T-helper 2 cell treated with Interferon-gamma antibody and Interleukin-4, amounts not matched to agents 5 μg/mL and 100 μg/mL, for 36 hours (primary cell): ENCODE results near the gene HERC2.

ENCODE experiments used
- DNase-seq: peaks from one replicate; pipeline ENCODE4 v3.0.0; 2021; ENCODE audit warnings: low spot score
- H3K27ac Mint-ChIP-seq: one replicate; pipeline ENCODE4 v1.8.0; 2021; ENCODE audit warnings: mild to moderate bottlenecking, mixed read lengths
- H3K27me3 Mint-ChIP-seq: one replicate; pipeline ENCODE4 v1.8.0; 2021; ENCODE audit warnings: low read depth, mixed read lengths
- H3K36me3 Mint-ChIP-seq: one replicate; pipeline ENCODE4 v1.8.0; 2021; ENCODE audit warnings: low read depth, mixed read lengths
- H3K4me1 Mint-ChIP-seq: one replicate; pipeline ENCODE4 v1.8.0; 2021; ENCODE audit warnings: low read depth, mixed read lengths
- H3K4me3 Mint-ChIP-seq: one replicate; pipeline ENCODE4 v1.8.0; 2022; ENCODE audit warnings: mild to moderate bottlenecking, moderate library complexity, mixed read lengths
- H3K9me3 Mint-ChIP-seq: one replicate; pipeline ENCODE4 v1.8.0; 2021; ENCODE audit warnings: mixed read lengths

HERC2 gene

DNA sequence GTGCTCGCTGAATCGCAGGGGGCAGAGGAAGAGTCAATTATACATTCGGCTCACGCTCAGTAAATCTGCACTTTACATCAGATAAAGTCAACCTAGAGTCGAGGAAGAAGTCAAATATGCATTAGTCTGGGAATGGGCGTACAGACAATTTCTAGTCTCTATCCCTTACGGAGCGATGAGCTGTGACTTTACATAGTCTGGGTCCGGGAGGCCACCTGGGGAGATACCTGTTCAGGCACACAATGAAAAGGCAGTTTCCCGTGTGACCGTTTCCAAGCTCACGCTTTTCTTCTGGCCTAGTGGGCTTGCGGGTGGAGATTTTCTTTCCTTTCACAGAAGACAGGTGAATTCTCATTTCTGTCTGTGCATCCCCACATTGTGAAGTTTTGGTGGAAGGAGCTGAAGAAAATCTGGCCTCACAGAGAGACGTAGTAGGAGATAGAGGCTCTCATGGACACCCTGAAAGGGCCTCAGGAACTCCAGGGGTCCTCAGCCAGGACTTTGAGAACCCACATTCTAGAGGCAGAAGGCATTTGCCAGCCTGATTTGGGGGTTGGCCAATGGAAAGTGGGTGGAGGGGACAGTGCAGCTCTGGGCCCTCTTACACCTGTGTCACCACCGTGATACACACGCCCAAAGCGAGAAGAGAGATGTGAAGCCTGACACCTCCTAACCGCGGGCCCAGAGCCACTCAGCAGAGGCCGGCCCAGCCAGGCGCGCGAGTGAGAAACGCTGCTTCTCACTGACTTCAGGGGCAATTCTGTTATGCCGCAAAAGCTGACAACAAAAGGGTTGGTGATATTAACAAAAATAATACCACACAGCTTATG lies 212.1 kb downstream of the HERC2 start:
- peaks cover 9% of the 10 kb centered on the region for H3K4me1 Mint-ChIP-seq
- H3K4me3 Mint-ChIP-seq = no peak overlapping the region
- H3K36me3 Mint-ChIP-seq = peaks cover 18% of the 10 kb centered on the region
- H3K27me3 Mint-ChIP-seq = peaks cover 20% of the 10 kb centered on the region
- DNase-seq = no peak
- H3K9me3 Mint-ChIP-seq = no peaks in the 10 kb centered on the region
- H3K27ac Mint-ChIP-seq = no peak overlapping the region

DNA sequence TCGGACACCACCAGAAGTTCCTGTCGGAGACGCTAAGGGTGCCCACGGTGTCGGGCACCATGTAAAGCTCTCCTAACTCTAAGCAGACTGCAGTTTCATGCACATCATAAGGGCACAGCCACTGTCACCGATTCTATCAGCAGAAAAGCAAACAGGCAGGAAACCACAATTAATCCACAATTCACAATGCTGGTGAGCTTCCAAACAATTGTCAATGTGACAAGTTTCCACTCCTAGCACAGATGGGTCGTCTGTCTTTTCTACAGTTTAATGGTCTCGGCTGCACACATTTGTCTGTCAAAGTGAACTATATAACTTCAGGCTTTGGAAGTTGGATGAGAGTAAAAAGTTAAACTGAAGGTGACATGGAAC lies 214.1 kb downstream of the HERC2 start:
- peak overlapping the region; percentile 48 for H3K4me3 Mint-ChIP-seq
- peaks cover 9% of the 10 kb centered on the region for H3K4me1 Mint-ChIP-seq
- H3K27me3 Mint-ChIP-seq = peaks cover 27% of the 10 kb centered on the region
- peaks cover 11% of the 10 kb centered on the region for H3K36me3 Mint-ChIP-seq
- no peaks in the 10 kb centered on the region for H3K9me3 Mint-ChIP-seq
- DNase-seq = no peak
- no peak overlapping the region for H3K27ac Mint-ChIP-seq

DNA sequence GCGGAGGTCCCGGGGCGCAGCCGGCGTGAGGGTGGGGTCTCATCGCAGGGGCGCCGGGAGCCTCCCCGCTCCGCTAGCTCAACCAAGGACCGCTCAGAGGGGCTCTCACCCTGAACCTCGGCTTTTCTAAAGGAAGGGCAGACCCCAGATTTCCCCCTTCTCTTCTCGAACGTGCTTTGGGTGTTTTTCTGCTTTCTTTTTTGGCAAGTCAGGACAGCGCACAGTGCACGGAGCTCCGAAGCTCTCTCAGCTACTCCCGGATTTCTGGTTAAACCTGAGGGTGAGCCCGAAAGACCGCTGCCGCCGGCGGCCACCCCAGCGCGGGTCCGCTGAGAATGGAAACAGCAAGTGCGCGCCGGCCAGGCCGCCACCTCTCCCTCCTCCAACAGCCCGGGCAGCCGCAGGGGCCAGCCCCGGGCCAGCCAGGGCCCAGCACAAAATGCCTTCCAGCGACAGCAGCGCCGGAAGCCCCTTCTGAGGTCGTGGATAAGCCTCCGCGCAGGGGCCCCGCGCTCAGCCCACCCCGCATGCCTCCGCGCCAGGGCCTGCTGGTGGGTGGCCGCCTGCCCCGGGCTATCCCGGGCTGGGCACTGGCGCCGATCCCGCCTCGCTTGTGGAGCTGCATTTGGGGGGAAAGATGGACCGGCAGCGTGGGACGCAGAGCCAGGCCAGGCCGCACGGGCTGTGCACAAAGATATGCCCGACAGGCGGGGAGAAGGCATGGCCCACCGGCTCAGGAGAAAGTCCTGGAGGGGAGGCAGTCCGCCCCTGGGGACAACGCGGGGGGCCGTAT lies 214.7 kb downstream of the HERC2 start:
- DNase-seq = no peak
- H3K4me3 Mint-ChIP-seq = peak overlapping the region; percentile 78
- H3K9me3 Mint-ChIP-seq = no peaks in the 10 kb centered on the region
- peaks cover 27% of the 10 kb centered on the region for H3K27me3 Mint-ChIP-seq
- H3K27ac Mint-ChIP-seq = no peak overlapping the region
- H3K36me3 Mint-ChIP-seq = peaks cover 11% of the 10 kb centered on the region
- peaks cover 9% of the 10 kb centered on the region for H3K4me1 Mint-ChIP-seq

DNA sequence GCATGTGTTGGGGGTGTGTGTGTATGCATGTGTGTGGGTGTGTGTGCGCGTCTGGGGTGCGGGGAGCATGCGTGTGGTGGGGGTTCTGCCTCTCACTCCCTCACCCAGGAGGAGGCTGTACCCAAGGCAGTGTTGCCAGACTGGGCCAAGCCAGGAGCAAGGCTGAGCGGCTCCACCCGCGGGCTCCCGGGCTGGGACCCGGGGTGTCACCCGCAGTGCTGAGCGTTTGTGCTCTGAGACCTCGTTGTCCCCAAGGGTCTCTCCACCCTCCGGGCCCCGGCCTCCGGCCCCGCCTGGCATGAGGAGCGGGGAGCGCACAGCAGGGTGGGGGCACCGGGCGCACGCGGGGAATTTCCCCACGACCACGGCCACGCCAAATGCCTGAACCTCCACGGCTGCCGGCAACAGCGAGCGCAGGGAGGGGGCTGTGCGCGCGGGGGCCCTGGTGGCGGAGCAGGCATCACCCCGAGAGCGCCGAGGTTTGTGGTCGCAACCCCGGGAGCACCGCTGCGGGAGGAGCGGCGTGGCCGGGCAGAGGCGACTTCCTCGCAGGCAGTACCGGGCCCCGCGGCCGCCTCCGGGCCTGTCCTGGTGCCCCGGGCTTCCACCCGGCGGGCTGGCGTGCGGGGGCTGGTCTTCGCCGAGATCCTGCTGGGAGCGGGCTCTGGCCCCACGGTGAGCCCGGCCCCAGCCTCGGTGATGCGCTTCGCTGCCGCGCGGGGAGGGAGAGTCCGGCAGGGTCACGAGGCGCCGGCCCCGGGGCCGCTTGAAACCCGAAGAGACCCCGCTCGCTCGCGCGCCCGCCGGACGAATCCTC lies 215.5 kb downstream of the HERC2 start:
- Mint-ChIP-seq H3K4me3 (peak overlapping the region; percentile 53), H3K36me3 (peaks cover 3% of the 10 kb centered on the region), H3K27me3 (peaks cover 30% of the 10 kb centered on the region), H3K27ac (no peak overlapping the region), H3K4me1 (peaks cover 9% of the 10 kb centered on the region), H3K9me3 (no peaks in the 10 kb centered on the region)
- no peak for DNase-seq

DNA sequence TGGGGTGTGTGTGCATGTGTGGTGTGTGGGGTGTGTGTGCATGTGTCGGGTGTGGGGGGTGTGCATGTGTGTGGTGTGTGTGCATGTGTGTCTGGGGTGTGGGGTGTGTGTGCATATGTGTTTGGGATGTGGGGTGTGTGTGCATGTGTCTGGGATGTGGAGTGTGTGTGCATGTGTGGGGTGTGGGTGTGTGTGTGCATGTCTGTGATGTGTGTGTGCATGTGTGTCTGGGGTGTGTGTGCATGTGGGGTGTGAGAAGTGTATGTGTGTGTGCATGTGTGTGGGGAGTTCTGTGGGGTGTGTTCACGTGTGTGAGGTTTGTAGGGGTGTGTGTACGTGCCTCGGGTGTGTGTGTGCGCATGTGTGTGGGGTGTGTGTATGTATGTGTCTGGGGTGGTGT lies 216.2 kb downstream of the HERC2 start:
- Mint-ChIP-seq H3K9me3 (no peaks in the 10 kb centered on the region), H3K36me3 (no peaks in the 10 kb centered on the region), H3K27me3 (peaks cover 32% of the 10 kb centered on the region), H3K27ac (no peak overlapping the region), H3K4me3 (peak overlapping the region; percentile 53), H3K4me1 (peaks cover 9% of the 10 kb centered on the region)
- DNase-seq = no peak

DNA sequence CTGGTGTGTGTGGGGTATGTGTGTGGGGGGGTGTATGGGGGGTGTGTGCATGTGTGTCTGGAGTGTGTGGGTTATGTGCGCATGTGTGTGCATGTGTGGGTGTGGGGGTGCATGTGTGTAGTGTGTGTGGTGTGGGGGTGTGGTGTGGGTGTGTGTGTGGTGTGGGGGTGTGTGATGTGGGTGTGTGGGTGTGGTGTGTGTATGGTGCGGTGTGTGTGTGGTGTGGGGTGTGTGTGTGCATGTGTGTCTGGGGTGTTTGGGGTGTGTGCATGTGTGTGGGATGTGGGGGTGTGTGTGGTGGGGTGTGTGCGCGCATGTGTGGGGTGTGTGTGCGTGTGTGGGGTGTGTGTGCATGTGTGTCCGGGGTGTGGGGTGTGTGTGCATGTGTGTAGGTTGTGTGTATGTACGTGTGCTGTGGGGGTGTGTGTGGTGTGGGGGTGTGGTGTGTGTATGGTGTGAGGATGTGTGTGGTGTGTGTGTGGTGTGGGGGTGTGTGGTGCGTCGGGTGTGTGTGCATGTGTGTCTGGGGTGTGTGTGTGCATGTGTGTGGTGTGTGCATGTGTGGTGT lies 216.7 kb downstream of the HERC2 start:
- Mint-ChIP-seq H3K36me3 (no peaks in the 10 kb centered on the region), H3K4me1 (peaks cover 9% of the 10 kb centered on the region), H3K4me3 (peak overlapping the region; percentile 53), H3K9me3 (no peaks in the 10 kb centered on the region), H3K27ac (no peak overlapping the region), H3K27me3 (peaks cover 35% of the 10 kb centered on the region)
- no peak for DNase-seq

DNA sequence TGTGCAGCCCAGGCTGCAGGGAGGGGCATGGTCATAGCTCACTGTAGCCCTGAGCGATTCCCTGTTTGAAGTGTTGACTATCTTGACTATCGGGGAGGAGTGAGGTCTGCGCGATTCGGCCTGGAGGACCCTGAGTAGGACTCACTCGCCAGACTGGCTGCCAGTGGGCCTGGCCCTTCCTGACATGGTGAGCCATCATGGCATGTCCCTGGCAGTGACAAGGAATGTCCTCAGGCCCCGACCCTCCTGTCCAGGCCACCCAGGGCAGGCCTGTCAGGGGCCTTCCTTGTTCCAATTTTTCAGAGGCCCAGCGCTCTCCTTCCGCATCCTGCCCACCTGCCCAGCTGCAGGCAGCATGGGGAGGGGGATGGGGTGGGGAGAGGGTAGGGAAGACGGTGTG lies 217.7 kb downstream of the HERC2 start:
- H3K27me3 Mint-ChIP-seq = peaks cover 44% of the 10 kb centered on the region

DNA sequence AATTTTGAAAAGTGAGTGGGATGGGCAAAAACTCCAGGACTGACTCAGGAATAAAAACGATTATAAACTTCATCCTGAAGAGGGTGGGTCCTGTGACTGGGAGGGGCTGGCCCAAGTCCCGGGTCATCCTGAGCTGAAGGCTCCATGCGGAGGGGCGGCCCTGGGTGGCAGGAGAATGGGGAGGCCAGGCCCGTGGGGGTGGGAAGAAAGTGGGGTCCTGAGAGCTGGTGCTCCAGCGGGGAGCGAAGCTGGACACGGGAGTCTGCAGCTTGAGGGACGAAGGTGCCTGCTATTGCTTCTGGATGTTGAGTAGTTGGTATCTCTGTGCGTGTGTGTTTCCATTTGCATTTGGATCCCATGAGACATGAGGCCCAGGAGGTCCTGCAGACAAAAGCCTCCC lies 218.1 kb downstream of the HERC2 start:
- H3K4me1 Mint-ChIP-seq = peaks cover 12% of the 10 kb centered on the region
- no peak overlapping the region for H3K4me3 Mint-ChIP-seq
- peaks cover 46% of the 10 kb centered on the region for H3K27me3 Mint-ChIP-seq
- H3K27ac Mint-ChIP-seq = no peak overlapping the region
- DNase-seq = no peak
- H3K9me3 Mint-ChIP-seq = no peaks in the 10 kb centered on the region
- no peaks in the 10 kb centered on the region for H3K36me3 Mint-ChIP-seq

More for the DNA sequence above, 217.7 kb downstream of the HERC2 start:
- DNase-seq = no peak
- Mint-ChIP-seq H3K9me3 (no peaks in the 10 kb centered on the region), H3K27ac (no peak overlapping the region), H3K4me1 (peaks cover 12% of the 10 kb centered on the region), H3K36me3 (no peaks in the 10 kb centered on the region), H3K4me3 (no peak overlapping the region)

DNA sequence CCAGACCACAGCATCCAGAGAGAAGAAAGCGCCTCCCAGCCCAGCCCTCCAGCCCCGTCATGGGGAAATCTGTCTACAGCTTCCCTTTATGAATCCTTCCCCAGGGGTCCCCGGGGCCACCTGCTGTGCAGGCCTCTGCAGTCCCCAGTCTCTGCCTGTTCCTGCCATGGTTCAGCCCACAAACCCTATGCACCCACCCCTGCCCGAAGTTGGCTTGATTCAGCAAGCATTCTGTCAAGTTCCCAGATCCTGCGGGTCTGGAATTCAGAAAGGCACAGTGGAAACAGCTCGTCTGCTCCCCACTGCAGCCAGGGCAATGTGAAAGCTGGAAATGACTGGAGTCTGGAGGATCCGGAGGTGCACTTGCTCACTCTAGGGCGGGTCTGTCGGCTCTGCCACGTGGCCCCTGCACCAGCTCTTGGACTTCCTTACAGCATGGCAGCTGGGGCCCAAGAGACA lies 220.0 kb downstream of the HERC2 start:
- no peak for DNase-seq
- no peak overlapping the region for H3K4me3 Mint-ChIP-seq
- H3K4me1 Mint-ChIP-seq = peaks cover 14% of the 10 kb centered on the region
- no peaks in the 10 kb centered on the region for H3K9me3 Mint-ChIP-seq
- no peaks in the 10 kb centered on the region for H3K36me3 Mint-ChIP-seq
- H3K27ac Mint-ChIP-seq = no peak overlapping the region
- peaks cover 52% of the 10 kb centered on the region for H3K27me3 Mint-ChIP-seq

DNA sequence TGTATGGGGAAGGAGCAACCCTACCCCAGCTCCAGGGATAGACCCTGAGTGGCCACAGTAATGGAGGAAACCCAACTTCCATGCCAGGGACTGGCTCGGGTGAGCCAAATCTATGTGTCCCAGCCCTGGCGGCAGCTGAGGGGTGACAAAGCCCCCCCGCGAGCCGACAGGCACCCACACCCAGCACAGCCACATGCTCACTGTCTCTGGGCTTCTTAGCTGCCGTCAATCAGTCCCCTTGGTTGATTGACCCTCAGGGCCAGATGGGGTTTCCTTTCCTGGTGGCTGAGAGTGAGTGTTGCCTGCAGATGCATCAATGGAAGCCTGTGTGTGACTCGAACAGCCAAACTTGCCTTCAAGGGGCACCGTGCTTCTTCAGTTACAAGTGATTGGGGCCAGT lies 220.8 kb downstream of the HERC2 start:
- no peak overlapping the region for H3K4me3 Mint-ChIP-seq
- H3K4me1 Mint-ChIP-seq = peaks cover 15% of the 10 kb centered on the region
- H3K9me3 Mint-ChIP-seq = no peaks in the 10 kb centered on the region
- no peak overlapping the region for H3K27ac Mint-ChIP-seq
- peaks cover 54% of the 10 kb centered on the region for H3K27me3 Mint-ChIP-seq
- DNase-seq = no peak
- H3K36me3 Mint-ChIP-seq = no peaks in the 10 kb centered on the region

DNA sequence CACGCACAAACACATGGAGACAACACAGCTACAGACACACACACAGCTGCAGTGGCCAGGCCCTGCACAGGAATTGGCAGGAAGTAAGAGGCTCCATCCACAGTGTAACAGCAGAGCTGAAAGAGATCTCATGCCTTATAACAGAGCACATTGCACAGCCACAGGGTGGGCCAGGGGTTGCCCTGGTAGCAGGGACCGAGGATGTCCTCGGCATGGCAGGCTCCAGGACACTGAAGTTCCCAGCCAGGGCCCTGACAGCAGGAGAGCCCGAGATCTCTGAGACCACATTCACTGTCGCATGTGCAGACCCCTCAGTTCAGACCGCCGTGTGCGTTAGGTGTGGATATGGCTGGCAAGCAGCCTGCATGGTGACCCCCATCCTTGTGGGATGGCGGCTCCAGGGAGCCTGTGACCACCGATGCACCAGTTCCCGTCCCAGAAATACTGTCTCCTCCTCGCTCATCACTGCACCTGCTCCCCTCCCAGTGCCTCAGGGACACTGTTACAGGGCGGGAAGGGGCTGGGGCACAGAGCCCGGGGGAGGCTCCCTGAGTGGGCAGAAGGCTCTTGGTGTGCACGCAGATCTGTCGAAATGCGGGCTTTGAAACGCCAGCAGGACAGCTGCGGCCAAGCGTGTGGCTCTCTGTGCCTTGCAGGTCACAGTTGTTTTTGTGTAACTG lies 221.3 kb downstream of the HERC2 start:
- DNase-seq = no peak

DNA sequence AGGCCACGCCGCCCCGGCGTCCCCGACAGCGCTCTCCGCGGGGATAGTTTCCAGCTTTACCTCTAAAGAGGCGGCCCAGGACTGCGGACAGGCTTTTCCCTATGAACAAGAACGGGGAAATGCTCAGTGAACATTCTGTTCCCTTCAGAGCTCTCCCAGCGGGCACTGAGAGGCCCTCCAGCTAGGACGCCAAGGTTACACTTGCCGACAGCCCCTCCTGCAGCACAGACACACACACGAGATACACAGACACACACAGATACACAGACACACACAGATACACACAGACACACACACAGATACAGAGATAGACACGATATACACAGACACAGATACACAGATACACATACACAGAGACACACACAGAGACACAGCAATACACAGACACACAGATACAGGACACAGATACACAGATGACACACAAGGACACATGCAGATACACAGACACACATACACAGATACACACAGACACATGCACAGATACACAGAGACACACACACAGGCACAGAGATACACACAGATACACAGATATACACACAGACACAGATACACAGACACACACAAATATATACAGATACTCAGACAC lies 222.3 kb downstream of the HERC2 start:
- H3K27me3 Mint-ChIP-seq = peaks cover 53% of the 10 kb centered on the region
- H3K36me3 Mint-ChIP-seq = no peaks in the 10 kb centered on the region
- H3K4me3 Mint-ChIP-seq = peak overlapping the region; percentile 37
- no peak overlapping the region for H3K27ac Mint-ChIP-seq
- peaks cover 17% of the 10 kb centered on the region for H3K4me1 Mint-ChIP-seq
- no peaks in the 10 kb centered on the region for H3K9me3 Mint-ChIP-seq
- no peak for DNase-seq

More for the DNA sequence above, 221.3 kb downstream of the HERC2 start:
- peaks cover 54% of the 10 kb centered on the region for H3K27me3 Mint-ChIP-seq
- peaks cover 15% of the 10 kb centered on the region for H3K4me1 Mint-ChIP-seq
- no peaks in the 10 kb centered on the region for H3K36me3 Mint-ChIP-seq
- no peak overlapping the region for H3K4me3 Mint-ChIP-seq
- H3K9me3 Mint-ChIP-seq = no peaks in the 10 kb centered on the region
- no peak overlapping the region for H3K27ac Mint-ChIP-seq
